Activated CD4-positive, alpha-beta T cell treated with anti-CD3 and anti-CD28 coated beads, Interleukin-2, Interleukin-6, amounts not matched to agents 100 ng/mL and 50 ng/mL, durations not matched to agents 16 hours and 8 hours (primary cell): ENCODE data around the gene CBX5.
"Not testable (repeated sequence)": the region's sequence is repeated elsewhere in the genome, so short reads cannot be mapped to it uniquely, and the experiment has no call there.

Experiments
- DNase-seq: peaks from one replicate; pipeline ENCODE4 v3.0.0-alpha.2; 2020

The CBX5 gene

GRCh38 chr12:54195737-54196347 lies 84.1 kb downstream of the CBX5 start:
- no peak for DNase-seq

GRCh38 chr12:54195080-54195736 lies 84.7 kb downstream of the CBX5 start:
- DNase-seq: no peak

GRCh38 chr12:54194611-54195010 lies 85.3 kb downstream of the CBX5 start:
- DNase-seq: not testable (repeated sequence)

- DNase-seq: no peak
Measured at GRCh38 chr12:54193434-54193833, 86.5 kb downstream of the CBX5 start.

- peak; percentile 85 for DNase-seq
Measured at GRCh38 chr12:54191550-54192022, 88.3 kb downstream of the CBX5 start.

- DNase-seq: no peak
Measured at GRCh38 chr12:54191126-54191525, 88.8 kb downstream of the CBX5 start.

GRCh38 chr12:54189198-54189539 lies 90.8 kb downstream of the CBX5 start:
- no peak for DNase-seq

- DNase-seq: no peak
Measured at GRCh38 chr12:54187075-54187474, 92.8 kb downstream of the CBX5 start.

- DNase-seq: no peak
Measured at GRCh38 chr12:54185919-54186318, 94.0 kb downstream of the CBX5 start.

GRCh38 chr12:54185297-54185696 lies 94.6 kb downstream of the CBX5 start:
- DNase-seq: not testable (repeated sequence)

- no peak for DNase-seq
Measured at GRCh38 chr12:54184024-54184805, 95.7 kb downstream of the CBX5 start.

- no peak for DNase-seq
Measured at GRCh38 chr12:54182981-54183380, 96.9 kb downstream of the CBX5 start.

- no peak for DNase-seq
Measured at GRCh38 chr12:54182086-54182485, 97.8 kb downstream of the CBX5 start.
